8988T (cell line): ENCODE results near the gene TERF2IP.

Experiments used
- DNase-seq: peaks from one replicate; pipeline ENCODE4 v3.0.0; 2011

The TERF2IP gene

DNA sequence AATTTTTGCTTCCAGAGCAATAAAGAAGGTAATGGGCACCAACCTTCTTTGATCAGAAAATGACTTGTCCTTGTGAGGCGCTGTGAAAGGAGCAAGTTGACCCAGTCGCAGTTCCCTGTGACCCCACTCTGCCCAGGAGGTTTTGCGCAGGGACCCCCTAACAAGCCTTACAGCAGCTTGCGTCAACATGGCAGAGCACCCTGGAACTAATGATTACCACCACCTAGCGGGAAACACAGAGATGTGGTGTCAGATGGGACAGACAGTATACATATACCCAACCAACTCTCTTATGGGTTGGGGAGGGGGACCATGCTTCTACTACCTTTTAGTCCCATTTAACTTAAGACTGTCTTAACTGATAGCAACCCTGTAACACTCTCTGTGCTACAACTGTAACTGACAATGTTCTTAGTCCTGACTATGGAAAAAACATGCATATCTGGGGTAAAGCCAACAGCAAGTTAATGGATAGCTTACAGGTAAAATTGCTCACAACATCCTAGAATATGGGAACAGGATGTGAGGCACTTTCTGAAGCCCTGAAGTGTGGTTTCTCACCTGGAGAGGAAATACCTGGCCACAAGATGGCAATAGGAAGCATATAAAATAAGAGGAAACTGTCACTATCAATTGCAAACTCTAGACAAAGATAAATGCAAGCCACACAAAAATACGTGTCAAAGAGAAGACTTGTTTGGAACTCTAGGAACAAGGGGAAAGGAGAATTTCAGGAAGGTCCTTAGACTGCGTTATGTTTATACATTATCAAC is 3.1 kb upstream of the TERF2IP start:
- no peak for DNase-seq

GRCh38 chr16:75647112-75647491 is 471 bp upstream of the TERF2IP start:
- DNase-seq, result no peak

- peak; percentile 58 for DNase-seq
Measured at GRCh38 chr16:75648265-75649076, 898 bp downstream of the TERF2IP start.

- no peak for DNase-seq
Measured at GRCh38 chr16:75653922-75654321, 6.3 kb downstream of the TERF2IP start.

DNA sequence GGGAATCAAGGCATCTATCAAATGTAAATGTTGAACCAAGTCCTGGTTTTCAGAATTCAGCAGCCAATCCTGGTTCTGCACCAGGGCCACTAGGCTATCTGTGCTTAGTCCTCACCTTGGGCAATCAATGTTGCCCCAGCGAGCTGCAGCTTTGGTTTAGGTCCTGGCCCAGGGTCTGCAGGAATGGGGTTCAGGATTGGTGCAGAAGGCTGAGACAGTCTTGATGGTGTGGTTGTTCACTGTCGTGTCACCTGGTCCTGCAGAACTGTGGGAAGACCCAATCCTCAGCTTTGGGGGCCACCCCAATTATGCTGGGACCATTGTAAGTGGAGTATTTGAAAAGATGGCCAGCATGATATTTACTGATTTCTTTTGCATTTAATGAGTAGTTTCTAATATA is 10.6 kb downstream of the TERF2IP start:
- DNase-seq, result no peak

DNA sequence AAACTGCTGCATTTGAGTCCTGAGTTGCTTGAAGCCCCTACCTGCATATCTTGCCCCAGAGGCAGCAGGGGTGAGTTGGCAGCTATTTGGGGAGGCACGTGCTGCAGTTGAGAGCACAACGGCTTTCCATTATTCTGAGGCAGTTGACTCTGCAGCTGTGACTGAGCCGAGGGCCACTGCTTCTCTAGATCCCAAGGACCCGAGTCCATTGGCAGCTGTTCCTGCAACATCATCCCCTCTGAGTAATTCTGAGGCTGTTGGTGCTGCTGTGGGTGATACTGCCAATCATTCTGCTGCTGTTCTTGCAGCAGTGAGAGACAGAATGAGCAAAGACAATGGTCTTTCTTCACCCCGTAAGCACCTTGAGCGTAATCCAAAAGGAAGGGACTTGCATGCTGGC is 12.7 kb downstream of the TERF2IP start:
- DNase-seq, result no peak

DNA sequence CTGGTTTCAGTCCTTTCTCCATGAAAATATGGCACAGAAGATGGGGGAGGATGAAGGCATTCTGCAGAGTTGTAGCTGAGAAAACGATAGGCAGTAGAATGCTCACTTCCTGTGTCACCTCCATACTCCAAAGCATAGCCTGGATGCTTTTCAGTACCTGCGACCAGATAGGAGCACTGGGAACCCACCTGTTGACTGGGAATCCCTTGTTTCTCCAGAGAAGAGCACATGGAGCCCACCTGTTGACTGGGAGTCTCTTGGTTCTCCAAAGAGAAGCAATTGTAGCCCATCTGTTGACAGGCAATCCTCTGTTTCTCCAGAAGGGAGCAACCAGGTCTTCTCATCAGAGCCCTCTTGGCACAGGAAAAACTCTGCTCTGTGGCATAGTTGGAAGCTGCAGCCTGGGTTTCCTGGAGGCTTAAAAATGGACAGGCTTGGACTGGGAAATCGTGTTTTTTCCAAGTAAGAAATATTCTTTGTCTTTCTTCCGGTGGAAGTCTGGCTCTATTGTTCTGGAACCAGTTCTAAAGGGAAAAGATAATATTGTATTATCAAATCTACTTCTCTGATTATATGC is 13.2 kb downstream of the TERF2IP start:
- no peak for DNase-seq

DNA sequence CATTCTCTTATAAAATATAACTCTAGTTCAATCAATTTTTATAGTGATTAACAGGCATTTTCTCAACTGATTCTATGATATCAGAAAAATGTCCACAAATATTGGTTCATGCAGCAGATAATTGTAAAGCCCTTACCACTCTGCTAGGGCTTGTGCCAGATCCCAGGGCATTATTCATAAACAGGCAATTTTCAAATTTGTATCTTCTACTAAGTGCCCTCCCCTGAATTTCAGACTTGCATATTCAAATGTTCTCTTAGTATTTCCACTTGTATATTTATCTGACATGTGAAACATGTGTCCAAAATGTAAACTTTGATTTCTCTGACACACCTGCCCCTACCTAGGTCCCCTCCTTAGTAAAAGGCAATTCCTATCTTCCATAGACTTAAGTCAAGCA is 19.9 kb downstream of the TERF2IP start:
- no peak for DNase-seq

DNA sequence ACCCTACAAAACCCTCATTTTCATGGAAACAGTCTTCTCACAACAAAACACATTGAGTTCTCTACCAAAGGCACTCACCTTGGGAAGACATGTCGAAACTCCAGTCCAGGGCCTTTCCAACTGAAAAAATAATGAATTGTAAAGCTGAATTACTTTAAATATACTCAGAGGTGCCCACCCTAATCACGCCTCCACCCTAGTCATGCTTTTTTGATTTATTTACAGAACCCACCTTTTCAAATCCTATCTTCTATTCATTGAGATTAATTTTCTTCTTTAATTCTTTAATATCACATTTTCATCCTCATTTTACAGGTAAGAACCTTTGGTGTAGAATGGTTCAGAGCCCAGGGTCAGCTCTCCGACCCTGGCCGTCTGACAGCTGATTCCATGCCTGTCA is 29.3 kb downstream of the TERF2IP start, which contains the start of gene CPHXL2:
CPHXL2 (minus strand) TSS at position 101 of the 400 bp plus-strand sequence; CDS start at position 91, 10 bp downstream.
- DNase-seq, result no peak

GRCh38 chr16:75679366-75679765 is 31.8 kb downstream of the TERF2IP start:
- no peak for DNase-seq

DNA sequence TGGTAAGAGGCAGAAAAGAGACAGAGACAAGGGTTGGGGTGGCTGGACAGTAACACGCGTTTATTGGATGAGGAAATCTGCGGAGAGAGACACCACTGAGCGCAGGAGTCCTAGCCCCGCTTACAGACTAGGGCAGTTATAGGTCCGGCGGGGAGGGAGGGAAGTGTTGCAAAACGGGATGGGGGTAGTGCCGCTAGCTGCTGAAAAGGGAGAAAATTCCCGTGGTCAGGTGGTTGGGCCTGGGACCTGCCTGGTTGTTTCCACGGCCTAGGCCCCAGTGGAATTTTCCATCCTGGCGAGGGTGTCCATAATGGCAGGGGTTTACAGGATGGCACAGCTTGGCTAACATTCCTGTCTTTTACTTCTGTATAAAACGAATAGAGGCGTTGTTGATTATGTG is 34.7 kb downstream of the TERF2IP start:
- no peak for DNase-seq

DNA sequence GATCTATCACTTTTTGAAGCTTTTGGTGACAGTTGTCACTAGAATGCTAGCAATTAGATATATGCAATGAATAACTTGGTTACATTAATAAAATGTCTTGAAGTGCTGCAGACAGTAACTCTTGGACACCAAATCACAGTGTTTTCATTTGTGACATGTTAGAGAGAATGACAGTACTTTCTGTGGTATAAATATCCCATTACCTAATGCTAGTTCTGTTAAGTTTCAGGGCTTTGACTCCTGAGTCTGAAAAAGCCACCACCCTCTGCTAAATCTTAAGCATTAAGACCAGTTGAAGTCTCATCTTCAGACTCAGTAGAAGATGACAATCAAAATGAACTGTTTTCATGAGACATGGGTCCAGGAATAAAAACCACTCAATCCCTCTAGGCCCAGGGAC is 39.8 kb downstream of the TERF2IP start:
- no peak for DNase-seq

DNA sequence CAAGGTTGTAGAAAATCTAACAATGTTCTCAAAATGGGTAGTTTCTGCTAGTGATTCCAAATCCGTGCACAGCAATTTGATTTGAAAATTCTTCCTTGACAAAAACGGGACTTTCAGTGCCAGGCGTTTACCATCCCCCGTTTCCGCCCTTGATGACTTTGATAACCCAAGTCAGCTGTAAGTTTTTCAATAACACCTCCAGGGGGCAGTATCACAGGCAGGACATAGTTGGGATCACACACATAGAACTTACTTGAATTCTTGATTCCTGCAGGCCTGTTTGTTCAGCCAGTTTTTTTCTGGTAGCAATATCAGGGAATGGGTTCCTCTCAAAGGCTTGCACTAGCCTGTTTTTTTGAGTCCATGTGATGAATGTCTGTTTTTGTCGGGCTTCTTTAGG is 48.1 kb downstream of the TERF2IP start:
- no peak for DNase-seq

DNA sequence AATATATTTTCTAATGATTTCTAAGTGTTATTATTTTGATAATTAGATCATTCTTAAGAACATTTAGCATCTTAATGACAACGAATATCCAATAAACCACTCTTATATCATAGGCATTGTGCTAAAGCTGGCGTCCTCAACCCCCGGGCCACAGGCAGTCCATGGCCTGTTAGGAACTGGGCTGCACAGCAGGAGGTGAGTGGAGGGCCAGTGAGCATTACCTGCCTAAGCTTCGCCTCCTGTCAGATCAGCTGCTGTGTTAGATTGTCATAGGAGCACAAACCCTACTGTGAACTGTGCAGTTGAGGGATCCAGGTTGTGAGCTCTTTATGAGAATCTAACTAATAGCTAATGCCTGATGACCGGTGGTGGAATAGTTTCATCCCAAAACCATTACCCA is 50.0 kb downstream of the TERF2IP start:
- no peak for DNase-seq

DNA sequence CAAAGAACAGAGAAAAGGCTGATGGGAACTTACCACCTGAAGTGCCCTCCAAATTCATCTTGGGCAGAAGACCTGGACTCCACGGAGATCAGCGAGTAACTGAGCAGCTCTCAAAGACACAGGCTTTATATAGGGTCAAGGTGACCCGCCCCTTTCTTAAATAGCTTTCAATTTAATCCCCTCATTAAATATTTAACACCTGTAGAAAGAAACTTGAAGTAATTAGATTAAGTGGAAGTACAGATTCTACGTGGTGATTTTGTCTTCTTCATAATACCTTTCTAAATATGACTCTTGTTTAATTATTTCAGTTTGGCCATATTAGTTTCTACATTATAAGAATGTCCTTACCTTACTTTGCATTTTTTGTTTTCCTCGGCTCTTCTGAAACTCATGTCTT is 53.8 kb downstream of the TERF2IP start, which contains the start of gene DUXB:
DUXB (minus strand) TSS at position 101 of the 400 bp plus-strand sequence; CDS start at position 58, 43 bp downstream.
- no peak for DNase-seq

DNA sequence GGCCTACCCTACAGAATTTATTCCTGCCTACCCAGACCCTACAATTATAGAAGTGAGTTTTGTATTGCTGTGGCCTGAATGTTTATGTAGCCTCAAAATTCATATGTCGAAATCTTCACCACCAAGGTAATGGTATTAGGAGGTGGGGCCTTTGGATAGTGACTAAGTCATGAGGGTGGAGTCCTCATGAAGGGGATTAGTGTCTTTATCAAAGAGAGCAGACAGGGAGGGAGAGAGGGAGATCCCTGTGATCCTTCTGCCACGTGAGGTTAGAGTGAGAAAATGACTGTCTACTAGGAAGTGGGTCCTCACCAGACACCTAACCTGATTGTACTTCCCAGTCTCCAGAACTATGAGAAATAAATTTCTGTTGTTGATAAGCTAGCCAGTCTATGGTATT is 54.7 kb downstream of the TERF2IP start:
- no peak for DNase-seq

GRCh38 chr16:75703306-75703705 is 55.7 kb downstream of the TERF2IP start:
- DNase-seq, result no peak
